Keratinocyte (primary cell): Measurements from ENCODE around the gene TAF1D.

Experiments
- CTCF ChIP-seq, 3 experiments: IDR thresholded peaks in 1 of 3; conservative IDR thresholded peaks in 1 of 3; optimal IDR thresholded peaks in 1 of 3; 2 replicates in 2 of 3; 3 replicates in 1 of 3; pipeline versions ENCODE3 to v1.5.1; 2011; ENCODE audit warnings: low read length in 3 of 3, mild to moderate bottlenecking in 3 of 3, moderate library complexity in 2 of 3, control low read depth in 1 of 3, inconsistent platforms in 1 of 3; ENCODE audit not compliant: insufficient read depth in 2 of 3; ENCODE audit errors: extremely low read depth in 1 of 3
- EZH2 ChIP-seq: IDR thresholded peaks from one replicate; pipeline ENCODE4 v1.6.1; 2012; ENCODE audit warnings: inconsistent platforms, mild to moderate bottlenecking, low read length, moderate library complexity

DNA sequence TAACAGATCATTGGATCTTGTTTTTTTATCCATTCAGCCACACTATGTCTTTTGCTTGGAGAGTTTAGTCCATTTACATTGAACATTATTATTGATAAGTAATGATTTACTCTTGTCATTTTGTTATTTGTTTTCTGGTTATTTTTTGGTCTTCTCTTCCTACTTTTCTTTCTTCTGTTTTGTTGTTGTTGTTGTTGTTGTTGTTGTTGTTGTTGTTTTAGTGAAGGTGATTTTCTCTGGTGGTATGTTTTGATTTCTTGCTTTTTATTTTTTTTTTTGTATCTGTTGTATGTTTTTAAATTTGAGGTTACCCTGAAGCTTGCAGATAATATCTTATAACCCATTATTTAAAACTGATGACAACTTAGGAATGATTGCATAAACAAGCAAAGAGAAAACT, 28.6 kb downstream of the TAF1D start:
- TF ChIP-seq CTCF (optimal IDR thresholded peaks at IDR 0.05 in 1 of 3, IDR thresholded peaks at IDR 0.05 in 1 of 3, conservative IDR thresholded peaks at IDR 0.05 in 1 of 3; ENCODE audit: extremely low read depth in 1 of 3, insufficient read depth in 2 of 3, low read length in 3 of 3) (no peak), EZH2 (no peak)
